ENCODE measurements around the gene PHGDH. TPM values are rescaled to one million over a fixed set of nuclear protein-coding genes. Genes with fewer than 3 reads are reported as not detected.

PHGDH gene
- total RNA-seq, 1 donor from 2014 or later = 60.8 TPM

DNA sequence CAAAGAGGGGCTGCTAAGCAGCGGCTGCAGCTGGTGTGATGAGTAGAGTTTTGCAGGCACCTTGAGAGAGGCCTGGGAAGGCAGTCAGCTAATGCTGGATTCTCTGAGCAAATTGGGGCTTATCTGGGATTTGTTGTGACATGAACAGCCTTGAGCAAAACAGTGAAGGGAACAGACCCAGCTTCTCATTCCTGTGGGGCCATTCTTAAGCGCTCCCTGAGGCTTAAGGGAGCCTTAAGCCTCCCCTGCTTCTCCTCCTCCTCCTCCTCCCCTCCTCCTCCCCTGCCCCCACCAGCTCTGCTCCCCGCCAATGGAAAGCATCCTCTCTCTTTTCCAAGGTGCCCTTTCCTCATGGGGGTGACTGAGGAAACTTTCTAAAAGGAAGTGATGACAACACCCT, 35.7 kb downstream of the PHGDH start:
- ATAC-seq (no peak), DNase-seq (no peak)
- H3K36me3 ChIP-seq = no peaks in the 10 kb centered on the region
- H3K27me3 ChIP-seq (ENCODE audit: low read depth) = no peaks in the 10 kb centered on the region
- TF ChIP-seq, protein P1, sequence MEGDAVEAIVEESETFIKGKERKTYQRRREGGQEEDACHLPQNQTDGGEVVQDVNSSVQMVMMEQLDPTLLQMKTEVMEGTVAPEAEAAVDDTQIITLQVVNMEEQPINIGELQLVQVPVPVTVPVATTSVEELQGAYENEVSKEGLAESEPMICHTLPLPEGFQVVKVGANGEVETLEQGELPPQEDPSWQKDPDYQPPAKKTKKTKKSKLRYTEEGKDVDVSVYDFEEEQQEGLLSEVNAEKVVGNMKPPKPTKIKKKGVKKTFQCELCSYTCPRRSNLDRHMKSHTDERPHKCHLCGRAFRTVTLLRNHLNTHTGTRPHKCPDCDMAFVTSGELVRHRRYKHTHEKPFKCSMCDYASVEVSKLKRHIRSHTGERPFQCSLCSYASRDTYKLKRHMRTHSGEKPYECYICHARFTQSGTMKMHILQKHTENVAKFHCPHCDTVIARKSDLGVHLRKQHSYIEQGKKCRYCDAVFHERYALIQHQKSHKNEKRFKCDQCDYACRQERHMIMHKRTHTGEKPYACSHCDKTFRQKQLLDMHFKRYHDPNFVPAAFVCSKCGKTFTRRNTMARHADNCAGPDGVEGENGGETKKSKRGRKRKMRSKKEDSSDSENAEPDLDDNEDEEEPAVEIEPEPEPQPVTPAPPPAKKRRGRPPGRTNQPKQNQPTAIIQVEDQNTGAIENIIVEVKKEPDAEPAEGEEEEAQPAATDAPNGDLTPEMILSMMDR (IDR thresholded peaks at IDR 0.05) = no peak
- no peaks in the 10 kb centered on the region for H3K4me1 ChIP-seq
- H3K27ac ChIP-seq = no peak overlapping the region
- H3K9me3 ChIP-seq = no peaks in the 10 kb centered on the region
- no peak overlapping the region for H3K4me3 ChIP-seq
- intact Hi-C loops (cut with DNase I) = no loop called here

DNA sequence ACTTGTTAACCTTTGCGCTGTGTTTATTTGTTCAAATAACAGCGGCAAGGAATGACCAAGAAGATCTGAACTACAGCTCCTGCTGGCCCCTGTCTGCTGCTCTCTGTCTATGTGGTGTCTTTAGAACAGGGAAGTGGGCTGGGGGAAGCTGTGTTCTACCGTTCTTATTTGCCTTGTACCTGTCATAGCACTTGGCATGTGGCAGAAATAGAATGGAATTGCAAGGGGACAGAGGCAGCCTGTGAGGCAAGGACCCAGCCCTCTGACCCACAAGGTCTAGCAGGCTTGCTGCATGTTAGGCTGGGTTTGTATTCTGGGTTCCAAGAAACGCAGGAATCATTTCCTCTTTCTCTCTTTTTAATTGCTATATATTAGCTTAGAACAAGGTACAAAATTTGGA, 36.3 kb downstream of the PHGDH start:
- ATAC-seq (peak; percentile 55 to 63), DNase-seq (peak; percentile 65)
- H3K27me3 ChIP-seq (ENCODE audit: low read depth) = no peaks in the 10 kb centered on the region
- no peaks in the 10 kb centered on the region for H3K36me3 ChIP-seq
- no peak overlapping the region for H3K4me3 ChIP-seq
- no peaks in the 10 kb centered on the region for H3K9me3 ChIP-seq
- no peaks in the 10 kb centered on the region for H3K4me1 ChIP-seq
- H3K27ac ChIP-seq = no peak overlapping the region
- intact Hi-C loops (cut with DNase I) = no loop called here
- TF ChIP-seq, protein P1 (IDR thresholded peaks at IDR 0.05) = no peak

DNA sequence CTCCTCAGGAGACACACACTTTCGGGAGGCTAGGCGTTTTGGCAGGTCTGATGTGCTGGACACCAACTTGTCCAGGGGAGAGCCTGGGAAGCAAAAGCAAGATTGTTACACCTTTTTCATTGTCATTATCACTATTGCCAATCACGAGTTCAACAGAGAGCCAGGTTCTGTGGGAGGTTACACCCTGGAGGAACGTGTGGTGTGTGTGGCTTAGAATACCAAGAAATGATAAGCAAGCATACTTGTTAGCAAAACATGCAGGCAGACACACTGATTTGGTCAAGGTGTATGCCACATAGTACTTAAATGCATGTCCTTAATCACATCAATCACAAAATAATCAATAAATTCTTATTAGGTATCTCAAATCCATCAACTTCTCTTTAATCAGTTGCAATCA, 40.9 kb downstream of the PHGDH start:
- no peak overlapping the region for H3K4me3 ChIP-seq
- no peaks in the 10 kb centered on the region for H3K9me3 ChIP-seq
- DNase-seq (no peak), ATAC-seq (no peak)
- intact Hi-C loops (cut with DNase I) = no loop called here
- no peaks in the 10 kb centered on the region for H3K36me3 ChIP-seq
- H3K27me3 ChIP-seq (ENCODE audit: low read depth) = no peaks in the 10 kb centered on the region
- TF ChIP-seq, protein P1 (IDR thresholded peaks at IDR 0.05) = no peak
- H3K27ac ChIP-seq = no peak overlapping the region
- H3K4me1 ChIP-seq = no peaks in the 10 kb centered on the region

DNA sequence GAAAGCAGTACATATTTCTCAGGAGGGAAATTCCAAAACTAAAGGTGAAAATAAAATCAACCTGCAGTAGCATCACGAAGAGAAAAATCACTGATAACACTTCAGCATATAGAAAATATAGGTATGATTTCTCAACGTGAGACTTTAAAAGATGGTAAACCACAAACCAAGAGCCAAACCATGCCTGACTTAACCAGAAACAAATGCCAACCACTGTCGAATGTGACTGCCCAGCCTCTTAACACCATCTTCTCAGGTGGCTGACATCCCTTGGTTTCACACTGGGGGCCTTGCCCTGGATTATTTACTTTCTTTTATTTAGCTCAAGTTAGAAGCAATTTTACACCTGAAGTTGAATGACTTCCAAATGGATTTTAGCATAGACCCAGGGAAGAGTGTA, 46.9 kb downstream of the PHGDH start:
- no peaks in the 10 kb centered on the region for H3K36me3 ChIP-seq
- DNase-seq = no peak
- H3K9me3 ChIP-seq = no peaks in the 10 kb centered on the region
- no peaks in the 10 kb centered on the region for H3K4me1 ChIP-seq
- TF ChIP-seq, protein P1 (IDR thresholded peaks at IDR 0.05) = no peak
- intact Hi-C loops (cut with DNase I) = no loop called here
- H3K27me3 ChIP-seq (ENCODE audit: low read depth) = no peaks in the 10 kb centered on the region
- ATAC-seq = no peak
- H3K4me3 ChIP-seq = no peak overlapping the region
- H3K27ac ChIP-seq = no peak overlapping the region

DNA sequence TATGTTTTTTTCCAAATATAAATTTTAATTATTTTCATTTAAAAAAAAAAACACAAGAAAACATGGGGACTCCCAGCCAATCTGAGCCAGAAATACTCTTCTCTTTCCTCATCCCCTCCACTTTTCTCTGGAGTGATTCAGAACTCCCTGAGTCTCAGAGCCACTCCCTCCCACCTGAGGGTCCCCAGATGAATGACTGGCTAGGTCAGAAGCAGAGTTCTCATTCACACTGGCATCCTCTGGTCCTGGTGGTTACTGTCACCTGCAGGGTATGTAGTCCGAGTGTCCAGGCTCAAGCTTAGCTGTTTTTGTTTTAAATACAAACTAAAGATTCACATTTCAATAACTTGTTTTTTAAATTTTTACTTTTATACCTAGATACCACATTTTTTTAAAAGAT, 50.7 kb downstream of the PHGDH start:
- intact Hi-C loops (cut with DNase I) = no loop called here
- Histone ChIP-seq H3K27ac (no peak overlapping the region), H3K27me3 (ENCODE audit: low read depth) (no peaks in the 10 kb centered on the region), H3K36me3 (no peaks in the 10 kb centered on the region), H3K4me3 (no peak overlapping the region), H3K4me1 (no peaks in the 10 kb centered on the region), H3K9me3 (no peaks in the 10 kb centered on the region)
- DNase-seq = no peak
- no peak for ATAC-seq
- TF ChIP-seq, protein P1 (IDR thresholded peaks at IDR 0.05) = no peak

DNA sequence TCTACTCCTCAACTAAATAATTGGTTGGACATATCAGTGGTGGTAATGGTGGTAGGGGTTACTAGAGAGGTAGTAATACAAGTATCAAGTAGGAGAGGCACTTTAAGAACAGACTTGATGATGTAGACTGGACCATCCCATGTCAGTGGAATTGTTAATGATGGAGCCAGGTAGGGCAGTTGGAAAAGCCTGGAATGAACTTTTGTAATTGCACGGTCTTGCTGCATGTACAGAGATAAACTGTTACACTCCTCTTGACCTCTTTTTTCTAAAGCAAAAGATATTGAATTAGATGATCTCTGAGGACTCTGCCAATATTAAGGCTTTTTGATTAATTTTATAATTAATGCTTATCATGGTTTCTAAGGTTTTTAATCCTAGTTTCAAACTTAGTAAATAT, 51.2 kb downstream of the PHGDH start:
- Histone ChIP-seq H3K9me3 (no peaks in the 10 kb centered on the region), H3K27ac (no peak overlapping the region), H3K4me1 (no peaks in the 10 kb centered on the region), H3K4me3 (no peak overlapping the region), H3K36me3 (no peaks in the 10 kb centered on the region), H3K27me3 (ENCODE audit: low read depth) (no peaks in the 10 kb centered on the region)
- DNase-seq = no peak
- no peak for ATAC-seq
- TF ChIP-seq, protein P1 (IDR thresholded peaks at IDR 0.05) = no peak
- intact Hi-C loops (cut with DNase I) = no loop called here
